CD8-positive, alpha-beta memory T cell (primary cell): ENCODE results near the gene ETV6. TPM values are rescaled to one million over a fixed set of nuclear protein-coding genes. Genes with fewer than 3 reads are reported as not detected.

ENCODE experiments used
- CTCF ChIA-PET: fragments of 350-600 bp; sonication (Branson Sonifier 250); formaldehyde crosslinking; loops from one replicate; lab custom pipeline; 2021; ENCODE audit warnings: antibody characterized with exemption; lab: Charles Lee
- POLR2A ChIA-PET: fragments of 350-600 bp; sonication (Branson Sonifier 250); formaldehyde crosslinking; loops from one replicate; lab custom pipeline; 2021; ENCODE audit warnings: antibody characterized with exemption; lab: Charles Lee
- DNase-seq, 5 donors: peaks; one replicate each; pipeline versions ENCODE4 v3.0.0 to v3.0.0-alpha.2; 2020 to 2022; ENCODE audit warnings: mixed read lengths in 1 of 5
- H3K27ac ChIP-seq: one replicate; pipeline ENCODE4 v1.7.0; 2013; ENCODE audit warnings: low read depth, mild to moderate bottlenecking, low read length, moderate library complexity
- H3K27me3 ChIP-seq: 2 replicates; pipeline ENCODE4 v1.7.0; 2013; ENCODE audit warnings: low read length, mild to moderate bottlenecking; ENCODE audit not compliant: insufficient read depth, poor library complexity, severe bottlenecking
- H3K36me3 ChIP-seq: 2 replicates; pipeline ENCODE4 v1.7.0; 2013; ENCODE audit warnings: mild to moderate bottlenecking, low read length, moderate library complexity; ENCODE audit not compliant: insufficient read depth
- H3K4me1 ChIP-seq: 2 replicates; pipeline ENCODE4 v1.7.0; 2013; ENCODE audit warnings: mild to moderate bottlenecking, low read length, moderate library complexity; ENCODE audit not compliant: insufficient read depth
- H3K4me3 ChIP-seq: 2 replicates; pipeline ENCODE4 v1.7.0; 2013; ENCODE audit warnings: mild to moderate bottlenecking, low read length
- H3K9me3 ChIP-seq: 2 replicates; pipeline ENCODE4 v1.7.0; 2013; ENCODE audit warnings: mild to moderate bottlenecking, low read length
- H3K27ac Mint-ChIP-seq, 8 donors: one replicate each; pipeline ENCODE4 v1.8.0; 2020 to 2021; ENCODE audit warnings: mixed read lengths in 8 of 8, mild to moderate bottlenecking in 6 of 8, inconsistent platforms in 3 of 8, moderate library complexity in 3 of 8
- H3K27me3 Mint-ChIP-seq, 2 donors: one replicate each; pipeline ENCODE4 v1.8.0; 2020 to 2021; ENCODE audit warnings: mixed read lengths in 2 of 2, mild to moderate bottlenecking in 1 of 2, moderate library complexity in 1 of 2
- H3K36me3 Mint-ChIP-seq, 3 donors: one replicate each; pipeline ENCODE4 v1.8.0; 2020 to 2021; ENCODE audit warnings: mixed read lengths in 3 of 3, inconsistent platforms in 1 of 3, mild to moderate bottlenecking in 1 of 3
- H3K4me1 Mint-ChIP-seq, 3 donors: one replicate each; pipeline ENCODE4 v1.8.0; 2020 to 2021; ENCODE audit warnings: mixed read lengths in 3 of 3, inconsistent platforms in 1 of 3, mild to moderate bottlenecking in 1 of 3
- H3K4me3 Mint-ChIP-seq, 7 donors: one replicate each; pipeline ENCODE4 v1.8.0; 2020 to 2021; ENCODE audit warnings: mixed read lengths in 7 of 7, mild to moderate bottlenecking in 6 of 7, moderate library complexity in 4 of 7, inconsistent platforms in 2 of 7
- H3K9me3 Mint-ChIP-seq, 5 donors: one replicate each; pipeline ENCODE4 v1.8.0; 2020 to 2022; ENCODE audit warnings: mixed read lengths in 5 of 5, mild to moderate bottlenecking in 3 of 5, moderate library complexity in 2 of 5, inconsistent platforms in 1 of 5
- polyA plus RNA-seq: library from polyadenylated mRNA; unstranded; fragments of 300-500 nt; fragmentation: Illumina TruSeq; gene quantifications from one replicate; pipeline ENCODE4 v1.2.3, GENCODE V29; 2021
- total RNA-seq, 2 experiments: library from RNA; stranded (reverse); gene quantifications; one replicate each; pipeline ENCODE4 v1.2.3, GENCODE V29; 2021

The ETV6 gene
- total and polyA plus RNA-seq, 3 experiments from 2014 or later: 6.0 to 51.5 (median 49.3) TPM

DNA sequence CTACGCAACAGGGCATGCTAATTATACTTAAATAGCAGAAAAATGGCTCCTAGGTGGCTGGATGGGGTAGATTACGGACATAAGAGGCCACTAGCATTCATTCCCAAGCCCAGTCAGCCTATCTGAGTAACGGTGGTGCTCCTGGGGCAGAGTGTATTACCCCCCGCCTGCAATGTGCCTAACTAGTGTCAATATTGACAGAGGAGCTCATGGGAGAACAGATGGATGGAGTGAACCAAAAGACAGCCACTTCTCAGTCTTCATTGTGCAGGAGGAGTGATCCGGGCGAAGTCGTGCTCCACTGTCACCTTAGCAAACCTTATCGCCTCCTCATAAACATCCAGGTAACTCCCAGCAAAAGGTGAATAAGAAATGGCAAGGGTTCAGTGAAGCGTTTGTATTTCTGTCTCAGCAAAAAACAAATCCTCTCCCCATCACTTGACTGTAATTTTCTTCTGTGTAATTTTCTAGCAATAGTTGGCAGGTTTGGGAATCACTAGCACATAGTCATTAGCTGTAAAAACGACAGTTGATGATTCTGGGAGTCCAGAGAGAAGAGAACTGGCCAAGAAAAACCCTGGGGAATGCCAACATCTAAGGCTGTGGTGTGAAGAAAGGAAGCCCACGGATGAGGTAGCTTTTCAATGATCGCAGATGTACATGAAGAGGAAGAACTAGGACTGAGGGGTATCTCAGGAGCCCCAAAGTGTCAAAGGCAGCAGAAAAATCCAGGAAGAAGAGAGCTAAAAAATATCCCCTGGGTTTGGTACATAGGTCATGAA, 294.6 kb downstream of the ETV6 start:
- POLR2A ChIA-PET: no interaction called here

More for the DNA sequence above, 294.6 kb downstream of the ETV6 start:
- CTCF ChIA-PET: no interaction called here
- Mint-ChIP-seq H3K27ac (peak overlapping the region in 2 of 8 donors; percentile 4 to 36), H3K4me3 (no peak overlapping the region), H3K4me1 (peaks cover 4 to 6% (median 5%) of the 10 kb centered on the region in 3 donors), H3K36me3 (peaks cover 0 to 5% (median 0%) of the 10 kb centered on the region in 3 donors), H3K9me3 (no peaks in the 10 kb centered on the region), H3K27me3 (peaks cover 3 to 15% of the 10 kb centered on the region in 2 donors)
- no peak overlapping the region for H3K4me3 ChIP-seq
- DNase-seq: no peak
- H3K36me3 ChIP-seq: no peaks in the 10 kb centered on the region
- no peaks in the 10 kb centered on the region for H3K27me3 ChIP-seq
- H3K4me1 ChIP-seq: no peaks in the 10 kb centered on the region
- H3K27ac ChIP-seq: no peak overlapping the region
- no peaks in the 10 kb centered on the region for H3K9me3 ChIP-seq
